ENCODE measurements around the gene ZBTB43.

- TF ChIP-seq, protein P1, sequence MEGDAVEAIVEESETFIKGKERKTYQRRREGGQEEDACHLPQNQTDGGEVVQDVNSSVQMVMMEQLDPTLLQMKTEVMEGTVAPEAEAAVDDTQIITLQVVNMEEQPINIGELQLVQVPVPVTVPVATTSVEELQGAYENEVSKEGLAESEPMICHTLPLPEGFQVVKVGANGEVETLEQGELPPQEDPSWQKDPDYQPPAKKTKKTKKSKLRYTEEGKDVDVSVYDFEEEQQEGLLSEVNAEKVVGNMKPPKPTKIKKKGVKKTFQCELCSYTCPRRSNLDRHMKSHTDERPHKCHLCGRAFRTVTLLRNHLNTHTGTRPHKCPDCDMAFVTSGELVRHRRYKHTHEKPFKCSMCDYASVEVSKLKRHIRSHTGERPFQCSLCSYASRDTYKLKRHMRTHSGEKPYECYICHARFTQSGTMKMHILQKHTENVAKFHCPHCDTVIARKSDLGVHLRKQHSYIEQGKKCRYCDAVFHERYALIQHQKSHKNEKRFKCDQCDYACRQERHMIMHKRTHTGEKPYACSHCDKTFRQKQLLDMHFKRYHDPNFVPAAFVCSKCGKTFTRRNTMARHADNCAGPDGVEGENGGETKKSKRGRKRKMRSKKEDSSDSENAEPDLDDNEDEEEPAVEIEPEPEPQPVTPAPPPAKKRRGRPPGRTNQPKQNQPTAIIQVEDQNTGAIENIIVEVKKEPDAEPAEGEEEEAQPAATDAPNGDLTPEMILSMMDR (IDR thresholded peaks at IDR 0.05; ENCODE audit: insufficient read depth, low read length, poor library complexity, severe bottlenecking): no peak
- TF ChIP-seq EZH2phosphoT487 (conservative IDR thresholded peaks at IDR 0.05; ENCODE audit: low read length): no peak
Observed at GRCh38 chr9:126775926-126776325, 28.9 kb upstream of the ZBTB43 start.
